Activated T-cell treated with anti-CD3 and anti-CD28 coated beads, Interleukin-2, amount 50 U/mL, for 72 hours (primary cell): ENCODE results near the gene LIN52. TPM values are rescaled to one million over a fixed set of nuclear protein-coding genes. Genes with fewer than 3 reads are reported as not detected.

Source experiments
- ATAC-seq, 2 donors: fragments of 150-1000 bp; cut with Tn5 transposase; replicated peaks in 1 of 2; 2 replicates each; pipeline ENCODE4 v1.10.0; 2021; ENCODE audit warnings: moderate library complexity in 2 of 2, mild to moderate bottlenecking in 1 of 2
- DNase-seq, 2 donors: peaks; one replicate each; pipeline ENCODE4 v3.0.0; 2021 to 2022; ENCODE audit warnings: mixed read lengths in 1 of 2
- H3K27ac Mint-ChIP-seq: one replicate; pipeline ENCODE4 v1.8.0; 2022; ENCODE audit warnings: mild to moderate bottlenecking, moderate library complexity, mixed read lengths
- H3K27me3 Mint-ChIP-seq: one replicate; pipeline ENCODE4 v1.8.0; 2022; ENCODE audit warnings: low read depth, mixed read lengths
- H3K36me3 Mint-ChIP-seq, 2 donors: one replicate each; pipeline ENCODE4 v1.8.0; 2022; ENCODE audit warnings: mixed read lengths in 2 of 2, mild to moderate bottlenecking in 1 of 2; ENCODE audit not compliant: insufficient read depth in 2 of 2
- H3K4me1 Mint-ChIP-seq: one replicate; pipeline ENCODE4 v1.8.0; 2022; ENCODE audit warnings: low read depth, mixed read lengths
- H3K4me3 Mint-ChIP-seq, 2 donors: one replicate each; pipeline ENCODE4 v1.8.0; 2022; ENCODE audit warnings: mild to moderate bottlenecking in 2 of 2, mixed read lengths in 2 of 2, moderate library complexity in 2 of 2
- H3K9me3 Mint-ChIP-seq, 2 donors: one replicate each; pipeline ENCODE4 v1.8.0; 2022; ENCODE audit warnings: mixed read lengths in 2 of 2
- total RNA-seq, 2 donors: library from RNA; stranded (reverse); gene quantifications; one replicate each; pipeline ENCODE4 v1.2.3, GENCODE V29; 2022

Gene LIN52
- total RNA-seq, 2 donors from 2014 or later = 15.7 to 18.4 TPM

GRCh38 chr14:74238974-74239847 lies 154.5 kb downstream of the LIN52 start, which contains the start of gene VSX2:
Gene VSX2 (plus strand): TSS chr14:74239449. CDS start chr14:74239562, 113 bp downstream.
- H3K27me3 Mint-ChIP-seq = peaks cover 73% of the 10 kb centered on the region
- H3K4me3 Mint-ChIP-seq = peak within 1 kb of the TSS; percentile 76 to 81
- ATAC-seq = no peak
- peaks cover 0 to 3% of the 10 kb centered on the region in 2 donors for H3K36me3 Mint-ChIP-seq
- no peaks in the 10 kb centered on the region for H3K9me3 Mint-ChIP-seq
- H3K4me1 Mint-ChIP-seq = peaks cover 27% of the 10 kb centered on the region
- H3K27ac Mint-ChIP-seq = no peak within 1 kb of the TSS
- no peak for DNase-seq

- no peaks in the 10 kb centered on the region for H3K9me3 Mint-ChIP-seq
- H3K4me1 Mint-ChIP-seq = peaks cover 27% of the 10 kb centered on the region
- H3K27me3 Mint-ChIP-seq = peaks cover 77% of the 10 kb centered on the region
- H3K27ac Mint-ChIP-seq = no peak overlapping the region
- peaks cover 0 to 3% of the 10 kb centered on the region in 2 donors for H3K36me3 Mint-ChIP-seq
- ATAC-seq = peak; percentile 32 to 50
- peak overlapping the region; percentile 76 to 81 for H3K4me3 Mint-ChIP-seq
- DNase-seq = peak in 1 of 2 donors; percentile 5
Observed at GRCh38 chr14:74239848-74240793, 155.4 kb downstream of the LIN52 start.

- Mint-ChIP-seq H3K27me3 (peaks cover 81% of the 10 kb centered on the region), H3K27ac (no peak overlapping the region), H3K36me3 (peaks cover 0 to 3% of the 10 kb centered on the region in 2 donors), H3K4me1 (peaks cover 27% of the 10 kb centered on the region), H3K4me3 (peak overlapping the region; percentile 76 to 81), H3K9me3 (no peaks in the 10 kb centered on the region)
- DNase-seq (peak; percentile 21 to 22), ATAC-seq (peak; percentile 45)
Observed at GRCh38 chr14:74240794-74241651, 156.3 kb downstream of the LIN52 start.

- Mint-ChIP-seq H3K27me3 (peaks cover 87% of the 10 kb centered on the region), H3K4me3 (peak overlapping the region; percentile 76 to 81)
Observed at GRCh38 chr14:74241652-74242017, 156.9 kb downstream of the LIN52 start.

GRCh38 chr14:74242021-74242779 lies 157.4 kb downstream of the LIN52 start:
- H3K27me3 Mint-ChIP-seq = peaks cover 90% of the 10 kb centered on the region
- peaks cover 27% of the 10 kb centered on the region for H3K4me1 Mint-ChIP-seq
- ATAC-seq (no peak), DNase-seq (no peak)
- H3K4me3 Mint-ChIP-seq = peak overlapping the region; percentile 76 to 81
- no peaks in the 10 kb centered on the region for H3K9me3 Mint-ChIP-seq
- H3K36me3 Mint-ChIP-seq = peaks cover 0 to 3% of the 10 kb centered on the region in 2 donors
- no peak overlapping the region for H3K27ac Mint-ChIP-seq

More at GRCh38 chr14:74241652-74242017, 156.9 kb downstream of the LIN52 start:
- Mint-ChIP-seq H3K36me3 (peaks cover 0 to 3% of the 10 kb centered on the region in 2 donors), H3K4me1 (peaks cover 27% of the 10 kb centered on the region), H3K9me3 (no peaks in the 10 kb centered on the region), H3K27ac (no peak overlapping the region)
- ATAC-seq (no peak), DNase-seq (no peak)

GRCh38 chr14:74242780-74243042 lies 158.0 kb downstream of the LIN52 start:
- Mint-ChIP-seq H3K36me3 (peaks cover 0 to 3% of the 10 kb centered on the region in 2 donors), H3K4me1 (peaks cover 27% of the 10 kb centered on the region), H3K4me3 (peak overlapping the region in 1 of 2 donors; percentile 81), H3K27ac (no peak overlapping the region), H3K27me3 (peaks cover 89% of the 10 kb centered on the region), H3K9me3 (no peaks in the 10 kb centered on the region)
- DNase-seq (no peak), ATAC-seq (no peak)

- no peaks in the 10 kb centered on the region for H3K9me3 Mint-ChIP-seq
- peaks cover 86% of the 10 kb centered on the region for H3K27me3 Mint-ChIP-seq
- DNase-seq (no peak), ATAC-seq (no peak)
- H3K4me3 Mint-ChIP-seq = no peak overlapping the region
- H3K4me1 Mint-ChIP-seq = peaks cover 27% of the 10 kb centered on the region
- no peak overlapping the region for H3K27ac Mint-ChIP-seq
- H3K36me3 Mint-ChIP-seq = peaks cover 0 to 3% of the 10 kb centered on the region in 2 donors
Observed at GRCh38 chr14:74243051-74243450, 158.3 kb downstream of the LIN52 start.

- Mint-ChIP-seq H3K27me3 (peaks cover 75% of the 10 kb centered on the region), H3K36me3 (peaks cover 0 to 3% of the 10 kb centered on the region in 2 donors), H3K4me3 (no peak overlapping the region), H3K4me1 (peaks cover 27% of the 10 kb centered on the region), H3K9me3 (no peaks in the 10 kb centered on the region), H3K27ac (no peak overlapping the region)
- DNase-seq (no peak), ATAC-seq (no peak)
Observed at GRCh38 chr14:74244115-74244514, 159.4 kb downstream of the LIN52 start.

GRCh38 chr14:74245292-74245691 lies 160.5 kb downstream of the LIN52 start:
- ATAC-seq (no peak), DNase-seq (no peak)
- H3K27me3 Mint-ChIP-seq = peaks cover 82% of the 10 kb centered on the region

GRCh38 chr14:74246542-74246941 lies 161.8 kb downstream of the LIN52 start:
- DNase-seq = no peak
- Mint-ChIP-seq H3K4me3 (no peak overlapping the region), H3K4me1 (peaks cover 16% of the 10 kb centered on the region), H3K36me3 (peaks cover 0 to 3% of the 10 kb centered on the region in 2 donors), H3K9me3 (no peaks in the 10 kb centered on the region), H3K27ac (no peak overlapping the region), H3K27me3 (peaks cover 77% of the 10 kb centered on the region)
- ATAC-seq = no peak

More at GRCh38 chr14:74245292-74245691, 160.5 kb downstream of the LIN52 start:
- Mint-ChIP-seq H3K27ac (no peak overlapping the region), H3K4me3 (no peak overlapping the region), H3K4me1 (peaks cover 24% of the 10 kb centered on the region), H3K9me3 (no peaks in the 10 kb centered on the region), H3K36me3 (peaks cover 0 to 3% of the 10 kb centered on the region in 2 donors)

- peaks cover 8% of the 10 kb centered on the region for H3K4me1 Mint-ChIP-seq
- peaks cover 66% of the 10 kb centered on the region for H3K27me3 Mint-ChIP-seq
- no peaks in the 10 kb centered on the region for H3K9me3 Mint-ChIP-seq
- ATAC-seq (no peak), DNase-seq (no peak)
- no peaks in the 10 kb centered on the region for H3K36me3 Mint-ChIP-seq
- H3K27ac Mint-ChIP-seq = no peak overlapping the region
- no peak overlapping the region for H3K4me3 Mint-ChIP-seq
Observed at GRCh38 chr14:74248017-74248416, 163.3 kb downstream of the LIN52 start.
